ENCODE measurements around the gene RITA1.

Gene RITA1

DNA sequence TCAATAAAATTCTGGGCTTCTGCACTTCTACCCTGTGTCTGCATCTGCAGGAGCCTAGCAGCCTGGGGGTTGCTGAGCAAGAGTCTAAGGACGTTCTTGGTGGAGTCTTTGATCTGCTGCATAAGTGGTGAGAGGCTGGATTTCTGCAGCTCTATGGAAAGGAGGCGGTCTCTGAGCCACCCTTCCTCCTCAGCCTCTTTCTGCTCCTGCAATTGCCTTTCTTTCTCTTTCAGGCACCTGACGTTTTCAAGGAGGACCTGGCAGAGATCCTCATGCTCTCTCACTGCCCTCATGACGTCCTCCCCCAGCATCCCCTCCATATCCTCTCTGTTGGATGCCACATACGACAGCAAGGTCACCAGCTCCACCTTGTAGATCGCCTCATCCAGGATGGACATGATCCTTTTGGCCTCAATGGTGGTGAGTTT is 22.1 kb downstream of the RITA1 start:
- no peaks in the 10 kb centered on the region for H3K36me3 ChIP-seq (ENCODE audit: insufficient read depth, low read length)
- H3K27ac ChIP-seq (ENCODE audit: low read depth, low read length), result no peak overlapping the region
- H3K9me3 ChIP-seq (ENCODE audit: insufficient read depth, low read depth, low read length), result 0 out of 2 replicates have a peak, but pooled peaks cover 4% of the 10 kb centered on the region
- no peak overlapping the region for H3K4me3 ChIP-seq (ENCODE audit: low read length)
- no peaks in the 10 kb centered on the region for H3K27me3 ChIP-seq (ENCODE audit: insufficient read depth, low read length)
- H3K9ac ChIP-seq (ENCODE audit: low read depth, low read length), result no peak overlapping the region
- 78% methylated on average over 6 of the region's 6 CpGs for WGBS
- peaks cover 4% of the 10 kb centered on the region; the same call in 1 of the 2 replicates for H3K4me1 ChIP-seq (ENCODE audit: insufficient read depth, low read length)

GRCh38 chr12:113208041-113208934 is 22.8 kb downstream of the RITA1 start:
- no peak overlapping the region for H3K27ac ChIP-seq (ENCODE audit: low read depth, low read length)
- H3K9ac ChIP-seq (ENCODE audit: low read depth, low read length), result no peak overlapping the region
- H3K4me1 ChIP-seq (ENCODE audit: insufficient read depth, low read length), result peaks cover 4% of the 10 kb centered on the region; the same call in 1 of the 2 replicates
- H3K36me3 ChIP-seq (ENCODE audit: insufficient read depth, low read length), result no peaks in the 10 kb centered on the region
- no peaks in the 10 kb centered on the region for H3K27me3 ChIP-seq (ENCODE audit: insufficient read depth, low read length)
- H3K9me3 ChIP-seq (ENCODE audit: insufficient read depth, low read depth, low read length), result 0 out of 2 replicates have a peak, but pooled peaks cover 4% of the 10 kb centered on the region
- H3K4me3 ChIP-seq (ENCODE audit: low read length), result no peak overlapping the region
- WGBS, result 77% methylated on average over 10 of the region's 10 CpGs

DNA sequence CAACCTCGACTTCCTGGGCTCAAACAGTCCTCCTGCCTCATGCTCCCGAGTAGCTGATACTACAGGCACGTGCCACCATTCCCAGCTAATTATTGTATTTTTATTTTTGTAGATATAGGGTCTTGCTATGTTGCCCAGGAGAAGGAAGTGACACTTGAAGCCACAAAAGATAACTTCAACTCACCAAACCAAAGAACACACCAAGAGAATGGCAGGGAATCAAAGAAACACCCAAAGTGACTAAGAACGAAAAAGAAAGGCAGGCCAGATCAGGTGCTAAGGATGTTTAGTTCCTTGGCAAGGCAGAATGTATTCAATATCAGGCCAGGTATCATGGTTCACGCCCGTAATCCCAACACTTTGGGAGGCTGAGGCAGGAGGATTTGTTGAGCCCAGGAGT is 25.6 kb downstream of the RITA1 start:
- 94% methylated on average over 5 of the region's 6 CpGs for WGBS
- H3K36me3 ChIP-seq (ENCODE audit: insufficient read depth, low read length), result no peaks in the 10 kb centered on the region
- 0 out of 2 replicates have a peak, but pooled peaks cover 3% of the 10 kb centered on the region for H3K9me3 ChIP-seq (ENCODE audit: insufficient read depth, low read depth, low read length)
- H3K27ac ChIP-seq (ENCODE audit: low read depth, low read length), result no peak overlapping the region
- H3K27me3 ChIP-seq (ENCODE audit: insufficient read depth, low read length), result no peaks in the 10 kb centered on the region
- H3K9ac ChIP-seq (ENCODE audit: low read depth, low read length), result no peak overlapping the region
- no peak overlapping the region for H3K4me3 ChIP-seq (ENCODE audit: low read length)
- H3K4me1 ChIP-seq (ENCODE audit: insufficient read depth, low read length), result peaks cover 5% of the 10 kb centered on the region; the same call in 1 of the 2 replicates

DNA sequence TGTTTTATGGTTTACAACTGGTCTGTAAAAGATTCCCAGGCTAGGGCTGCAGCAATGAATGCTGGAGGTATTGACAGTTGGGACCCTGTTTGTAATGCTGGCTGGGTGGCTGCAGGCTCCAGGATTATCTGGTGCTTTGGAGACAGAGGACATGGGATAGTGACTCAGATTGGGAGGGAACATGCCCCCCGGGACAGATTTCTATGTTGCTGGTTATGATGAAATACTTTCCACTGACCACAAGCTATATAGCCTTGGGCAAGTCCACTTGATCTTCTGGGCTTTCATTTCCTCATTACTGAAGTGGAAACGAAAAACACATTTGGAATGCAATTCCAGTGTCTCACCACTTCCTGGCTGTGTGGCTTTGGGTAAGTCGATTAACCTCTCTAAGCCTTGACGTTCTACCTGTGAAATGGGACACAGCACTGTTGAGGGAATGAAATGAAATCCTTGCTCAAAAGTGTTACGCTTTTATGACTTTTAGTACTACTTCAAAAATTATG is 29.4 kb downstream of the RITA1 start:
- no peak overlapping the region for H3K27ac ChIP-seq (ENCODE audit: low read depth, low read length)
- no peaks in the 10 kb centered on the region for H3K27me3 ChIP-seq (ENCODE audit: insufficient read depth, low read length)
- no peaks in the 10 kb centered on the region for H3K36me3 ChIP-seq (ENCODE audit: insufficient read depth, low read length)
- 79% methylated on average over 4 of the region's 5 CpGs for WGBS
- H3K4me3 ChIP-seq (ENCODE audit: low read length), result no peak overlapping the region
- peaks cover 2% of the 10 kb centered on the region; the same call in 1 of the 2 replicates for H3K4me1 ChIP-seq (ENCODE audit: insufficient read depth, low read length)
- H3K9ac ChIP-seq (ENCODE audit: low read depth, low read length), result no peak overlapping the region
- no peaks in the 10 kb centered on the region for H3K9me3 ChIP-seq (ENCODE audit: insufficient read depth, low read depth, low read length)

DNA sequence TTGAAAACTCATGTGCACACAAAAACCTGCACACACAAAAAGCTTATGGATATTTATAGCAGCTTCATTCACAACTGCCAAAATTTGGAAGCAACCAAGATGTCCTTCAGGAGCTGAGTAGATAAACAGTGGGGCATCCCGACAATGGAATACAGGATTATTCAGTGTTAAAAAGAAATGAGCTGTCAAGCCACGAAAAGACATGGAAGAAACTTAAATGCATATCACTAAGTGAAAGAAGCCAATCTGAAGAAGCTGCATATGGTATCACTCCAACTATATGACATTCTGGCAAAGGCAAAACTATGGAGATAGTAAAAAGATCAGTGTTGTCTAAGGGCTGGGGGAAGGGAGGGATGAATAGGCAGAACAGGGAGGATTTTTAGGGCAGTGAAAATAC is 30.5 kb downstream of the RITA1 start:
- Histone ChIP-seq H3K27me3 (ENCODE audit: insufficient read depth, low read length) (no peaks in the 10 kb centered on the region), H3K27ac (ENCODE audit: low read depth, low read length) (no peak overlapping the region), H3K9me3 (ENCODE audit: insufficient read depth, low read depth, low read length) (no peaks in the 10 kb centered on the region), H3K4me3 (ENCODE audit: low read length) (no peak overlapping the region), H3K36me3 (ENCODE audit: insufficient read depth, low read length) (no peaks in the 10 kb centered on the region), H3K4me1 (ENCODE audit: insufficient read depth, low read length) (peaks cover 2% of the 10 kb centered on the region; the same call in 1 of the 2 replicates), H3K9ac (ENCODE audit: low read depth, low read length) (no peak overlapping the region)
- WGBS, result 89% methylated on average over 2 of the region's 2 CpGs

DNA sequence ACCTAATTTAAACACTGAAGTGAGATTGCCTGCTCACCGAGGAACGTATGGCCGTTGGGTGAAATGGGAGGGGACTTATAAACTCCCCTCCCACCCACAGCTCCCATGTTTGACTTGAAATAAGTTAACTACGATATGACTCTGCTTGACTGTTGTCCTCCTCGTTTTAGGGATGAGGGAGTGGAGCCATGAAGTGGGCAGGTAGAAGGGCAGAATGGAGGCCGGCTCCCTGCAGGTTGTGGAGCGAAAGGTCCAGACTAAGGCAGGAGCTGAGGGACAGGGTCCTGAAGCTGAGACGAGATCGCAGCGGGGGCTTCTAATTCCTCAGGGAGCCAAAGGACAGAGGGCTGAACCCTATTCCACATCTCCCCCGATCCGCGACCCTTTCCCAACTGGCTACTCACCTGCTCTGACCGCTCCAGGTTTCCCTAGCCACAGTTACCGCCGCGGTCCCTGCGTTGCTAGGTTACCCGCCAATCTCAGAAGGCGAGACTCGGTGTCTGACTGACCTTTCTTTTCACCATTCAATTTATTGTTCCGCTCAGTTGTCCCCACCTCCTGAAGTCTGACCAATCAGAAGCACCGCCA is 35.2 kb downstream of the RITA1 start:
- Histone ChIP-seq H3K27ac (ENCODE audit: low read depth, low read length) (peak overlapping the region; percentile 3; the same call in 1 of the 2 replicates), H3K4me1 (ENCODE audit: insufficient read depth, low read length) (peaks cover 13% of the 10 kb centered on the region), H3K9ac (ENCODE audit: low read depth, low read length) (peak overlapping the region; percentile 54), H3K9me3 (ENCODE audit: insufficient read depth, low read depth, low read length) (no peaks in the 10 kb centered on the region), H3K4me3 (ENCODE audit: low read length) (peak overlapping the region; percentile 66), H3K27me3 (ENCODE audit: insufficient read depth, low read length) (no peaks in the 10 kb centered on the region), H3K36me3 (ENCODE audit: insufficient read depth, low read length) (no peaks in the 10 kb centered on the region)
- 3% methylated on average over 20 of the region's 23 CpGs for WGBS

- H3K4me1 ChIP-seq (ENCODE audit: insufficient read depth, low read length), result peaks cover 12% of the 10 kb centered on the region; the same call in 1 of the 2 replicates
- H3K4me3 ChIP-seq (ENCODE audit: low read length), result peak within 1 kb of the TSS; percentile 74
- peak within 1 kb of the TSS; percentile 78 for H3K9ac ChIP-seq (ENCODE audit: low read depth, low read length)
- H3K27ac ChIP-seq (ENCODE audit: low read depth, low read length), result peak within 1 kb of the TSS; percentile 76; the same call in 1 of the 2 replicates
- 1% methylated on average over 68 of the region's 68 CpGs for WGBS
- H3K27me3 ChIP-seq (ENCODE audit: insufficient read depth, low read length), result no peaks in the 10 kb centered on the region
- no peaks in the 10 kb centered on the region for H3K9me3 ChIP-seq (ENCODE audit: insufficient read depth, low read depth, low read length)
- no peaks in the 10 kb centered on the region for H3K36me3 ChIP-seq (ENCODE audit: insufficient read depth, low read length)
These were observed 35.9 kb downstream of the RITA1 start, which contains the start of gene TPCN1 for GRCh38 chr12:113221181-113221996. TPCN1 (plus strand) TSS chr12:113221464; CDS start chr12:113226853, 5,389 bp downstream.

GRCh38 chr12:113221997-113222729 is 36.6 kb downstream of the RITA1 start:
- H3K27ac ChIP-seq (ENCODE audit: low read depth, low read length), result peak overlapping the region; percentile 76; the same call in 1 of the 2 replicates
- H3K9ac ChIP-seq (ENCODE audit: low read depth, low read length), result peak overlapping the region; percentile 78
- 34% methylated on average over 12 of the region's 12 CpGs for WGBS
- H3K27me3 ChIP-seq (ENCODE audit: insufficient read depth, low read length), result no peaks in the 10 kb centered on the region
- H3K4me1 ChIP-seq (ENCODE audit: insufficient read depth, low read length), result peaks cover 12% of the 10 kb centered on the region; the same call in 1 of the 2 replicates
- peak overlapping the region; percentile 74 for H3K4me3 ChIP-seq (ENCODE audit: low read length)
- no peaks in the 10 kb centered on the region for H3K9me3 ChIP-seq (ENCODE audit: insufficient read depth, low read depth, low read length)
- peaks cover 6% of the 10 kb centered on the region; the same call in 1 of the 2 replicates for H3K36me3 ChIP-seq (ENCODE audit: insufficient read depth, low read length)

DNA sequence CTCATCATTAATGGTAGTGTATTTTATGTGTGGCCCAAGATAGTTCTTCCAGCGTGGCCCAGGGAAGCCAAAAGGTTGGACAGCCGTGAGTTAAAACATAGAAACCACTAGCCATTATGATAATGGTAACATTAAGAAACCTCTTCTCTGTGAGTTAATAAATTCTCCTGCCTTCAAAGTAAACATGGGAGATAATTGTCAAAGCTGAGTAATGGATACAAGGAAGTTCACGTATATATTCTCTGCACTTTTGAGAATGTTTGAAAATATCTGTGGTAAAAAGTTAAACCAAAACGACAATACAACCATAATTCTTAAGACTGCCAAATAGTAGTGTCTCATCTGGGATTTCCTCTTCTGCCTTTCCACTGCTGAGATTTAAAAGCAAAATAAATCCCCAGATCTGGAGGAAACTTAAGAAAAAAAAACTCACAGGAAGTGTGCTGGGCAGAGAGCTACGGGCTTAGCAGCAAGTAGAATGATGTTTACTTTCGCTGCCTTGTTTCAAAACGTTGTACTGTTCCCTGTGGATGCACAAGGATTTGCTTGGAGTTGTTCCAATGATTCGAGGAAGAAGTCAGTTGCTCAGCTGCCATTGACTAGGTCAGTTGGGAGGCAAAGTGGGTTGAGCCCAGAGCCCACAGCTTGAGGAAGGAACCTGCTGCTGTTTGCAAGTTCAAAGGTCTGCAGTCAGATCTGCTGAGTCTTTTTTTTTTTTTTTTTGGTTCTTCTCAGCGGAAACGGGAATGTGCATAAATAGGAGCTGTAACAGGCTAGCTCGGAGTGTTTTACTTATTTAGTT is 37.4 kb downstream of the RITA1 start:
- 68% methylated on average over 5 of the region's 11 CpGs for WGBS
- Histone ChIP-seq H3K36me3 (ENCODE audit: insufficient read depth, low read length) (peaks cover 13% of the 10 kb centered on the region), H3K9ac (ENCODE audit: low read depth, low read length) (no peak overlapping the region), H3K4me3 (ENCODE audit: low read length) (peak overlapping the region; percentile 74), H3K9me3 (ENCODE audit: insufficient read depth, low read depth, low read length) (no peaks in the 10 kb centered on the region), H3K27ac (ENCODE audit: low read depth, low read length) (no peak overlapping the region), H3K27me3 (ENCODE audit: insufficient read depth, low read length) (no peaks in the 10 kb centered on the region), H3K4me1 (ENCODE audit: insufficient read depth, low read length) (peaks cover 12% of the 10 kb centered on the region; the same call in 1 of the 2 replicates)

All from HUES64 (cell line).